Measurements from ENCODE around the gene MED9. TPM values are rescaled to one million over a fixed set of nuclear protein-coding genes. Genes with fewer than 3 reads are reported as not detected.
A peak's percentile ranks its signal among the peaks of the same experiment; 100 is the strongest.

Gene MED9
- total and polyA plus RNA-seq, 4 donors, result 6.4 to 12.5 (median 8.8) TPM

- no peak for DNase-seq (ENCODE audit: low spot score)
- Histone ChIP-seq H3K9me3 (ENCODE audit: control insufficient read depth in 4 of 4, low read length in 3 of 4) (no peaks in the 10 kb centered on the region), H3K36me3 (ENCODE audit: control insufficient read depth in 4 of 4, insufficient read depth in 3 of 4, low read depth in 1 of 4, low read length in 3 of 4) (peaks cover 0 to 9% (median 2%) of the 10 kb centered on the region in 4 donors), H3K4me1 (ENCODE audit: control insufficient read depth in 4 of 4, insufficient read depth in 4 of 4, low read length in 3 of 4) (peaks cover 18 to 66% (median 47%) of the 10 kb centered on the region in 4 donors), H3K4me3 (ENCODE audit: low read depth in 1 of 3, low read length in 3 of 3) (no peak overlapping the region), H3K9ac (ENCODE audit: low read depth in 1 of 2, low read length in 2 of 2) (peak overlapping the region in 1 of 2 donors; percentile 68), H3K27me3 (ENCODE audit: control insufficient read depth in 4 of 4, insufficient read depth in 4 of 4, low read length in 3 of 4) (no peaks in the 10 kb centered on the region), H3K27ac (ENCODE audit: low read depth in 1 of 2, low read length in 2 of 2) (peak overlapping the region; percentile 86 to 96)
- TF ChIP-seq SP1 (IDR thresholded peaks at IDR 0.05), result peak; percentile 55
- TF ChIP-seq MAX (IDR thresholded peaks at IDR 0.05), result no peak
- no peak for TF ChIP-seq HNF4G (IDR thresholded peaks at IDR 0.05)
- peak in 1 of 2 donors; percentile 37 for TF ChIP-seq HNF4A (conservative IDR thresholded peaks at IDR 0.05)
- TF ChIP-seq ATF3 (IDR thresholded peaks at IDR 0.05), result no peak
- TF ChIP-seq NR2F2 (IDR thresholded peaks at IDR 0.05), result no peak
- WGBS, result 46% methylated on average over 6 of the region's 6 CpGs
Measured at GRCh38 chr17:17525956-17526355, 49.2 kb downstream of the MED9 start.

- H3K4me3 ChIP-seq (ENCODE audit: low read depth in 1 of 3, low read length in 3 of 3), result no peak overlapping the region
- 36% methylated on average over 14 of the region's 14 CpGs for WGBS
- DNase-seq (ENCODE audit: low spot score), result no peak
Measured at GRCh38 chr17:17526369-17526768, 49.6 kb downstream of the MED9 start.

More at GRCh38 chr17:17526369-17526768, 49.6 kb downstream of the MED9 start:
- peaks cover 0 to 5% (median under 1%) of the 10 kb centered on the region in 4 donors for H3K36me3 ChIP-seq (ENCODE audit: control insufficient read depth in 4 of 4, insufficient read depth in 3 of 4, low read depth in 1 of 4, low read length in 3 of 4)
- peak overlapping the region; percentile 86 to 96 for H3K27ac ChIP-seq (ENCODE audit: low read depth in 1 of 2, low read length in 2 of 2)
- H3K4me1 ChIP-seq (ENCODE audit: control insufficient read depth in 4 of 4, insufficient read depth in 4 of 4, low read length in 3 of 4), result peaks cover 18 to 66% (median 47%) of the 10 kb centered on the region in 4 donors
- no peaks in the 10 kb centered on the region for H3K9me3 ChIP-seq (ENCODE audit: control insufficient read depth in 4 of 4, low read length in 3 of 4)
- no peaks in the 10 kb centered on the region for H3K27me3 ChIP-seq (ENCODE audit: control insufficient read depth in 4 of 4, insufficient read depth in 4 of 4, low read length in 3 of 4)
- TF ChIP-seq NR2F2 (IDR thresholded peaks at IDR 0.05), result no peak
- no peak for TF ChIP-seq CTCF (IDR thresholded peaks at IDR 0.05; ENCODE audit: low read depth, low read length, missing input control)
- no peak for TF ChIP-seq YY1 (IDR thresholded peaks at IDR 0.05)
- no peak for TF ChIP-seq REST (IDR thresholded peaks at IDR 0.05)
- no peak for TF ChIP-seq HNF4A (conservative IDR thresholded peaks at IDR 0.05)
- no peak for TF ChIP-seq FOXA1 (IDR thresholded peaks at IDR 0.05)
- TF ChIP-seq FOXA2 (IDR thresholded peaks at IDR 0.05), result no peak
- no peak for TF ChIP-seq MAX (IDR thresholded peaks at IDR 0.05)
- no peak for TF ChIP-seq ATF3 (IDR thresholded peaks at IDR 0.05)
- no peak for TF ChIP-seq SP1 (IDR thresholded peaks at IDR 0.05)
- TF ChIP-seq JUND (IDR thresholded peaks at IDR 0.05), result no peak
- H3K9ac ChIP-seq (ENCODE audit: low read depth in 1 of 2, low read length in 2 of 2), result peak overlapping the region in 1 of 2 donors; percentile 68

Data from liver (tissue), 9 donors.